Endometrial microvascular endothelial cells (primary cell): ENCODE data around the gene MTCL1. TPM values are rescaled to one million over a fixed set of nuclear protein-coding genes. Genes with fewer than 3 reads are reported as not detected.

ENCODE experiments used
- in situ Hi-C: cut with HindIII; loops from 2 replicates; pipeline ENCODE4 v1.10.0; 2017; ENCODE audit warnings: low sequenced_read_pairs, low pct_unique_long_range_greater_than_20kb; ENCODE audit errors: inconsistent ontology term
- total RNA-seq: library from RNA; depleted of rRNA; stranded (reverse); fragments of >200 nt; gene quantifications from one replicate; pipeline ENCODE4 v1.2.3, GENCODE V29; 2015; ENCODE audit errors: inconsistent ontology term

Gene MTCL1
- total RNA-seq, result 28.2 TPM

DNA sequence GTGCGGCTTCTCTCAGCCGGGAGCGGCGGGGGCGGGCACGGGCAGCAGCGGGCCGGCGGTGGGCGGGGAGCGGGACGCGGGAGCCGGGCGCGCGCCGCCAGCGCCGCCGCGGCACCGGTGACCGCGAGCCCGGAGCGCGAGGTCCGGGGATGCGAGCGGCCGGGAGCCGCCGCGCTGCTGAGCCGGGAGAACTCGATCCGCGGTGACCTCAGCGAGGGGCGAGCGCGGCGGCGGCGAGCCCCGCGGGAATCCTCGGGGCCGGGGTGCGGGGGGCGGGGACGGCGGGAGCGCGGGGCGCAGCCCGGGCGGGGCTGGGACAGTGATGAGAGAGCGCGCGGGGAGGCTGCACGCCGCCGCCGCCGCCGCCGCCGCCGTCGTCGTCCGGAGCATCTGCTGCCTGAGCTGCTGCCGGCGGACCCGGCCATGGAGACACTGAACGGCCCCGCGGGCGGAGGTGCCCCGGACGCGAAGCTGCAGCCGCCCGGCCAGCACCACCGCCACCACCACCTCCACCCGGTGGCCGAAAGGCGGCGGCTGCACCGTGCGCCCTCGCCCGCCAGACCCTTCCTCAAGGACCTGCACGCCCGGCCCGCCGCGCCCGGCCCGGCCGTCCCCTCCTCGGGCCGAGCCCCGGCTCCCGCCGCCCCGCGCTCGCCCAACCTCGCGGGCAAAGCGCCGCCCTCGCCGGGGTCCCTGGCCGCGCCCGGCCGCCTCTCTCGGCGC is at the start of gene MTCL1:
MTCL1 (plus strand) TSS at position 319 of the 723 bp plus-strand sequence; CDS start at position 424, 105 bp downstream.
- in situ Hi-C loops, result no loop called here

GRCh38 chr18:8656232-8656631 is 49.1 kb upstream of the MTCL1 start:
- in situ Hi-C loops, result no loop called here

- in situ Hi-C loops, result no loop called here
Observed at GRCh38 chr18:8657050-8657820, 48.1 kb upstream of the MTCL1 start.

DNA sequence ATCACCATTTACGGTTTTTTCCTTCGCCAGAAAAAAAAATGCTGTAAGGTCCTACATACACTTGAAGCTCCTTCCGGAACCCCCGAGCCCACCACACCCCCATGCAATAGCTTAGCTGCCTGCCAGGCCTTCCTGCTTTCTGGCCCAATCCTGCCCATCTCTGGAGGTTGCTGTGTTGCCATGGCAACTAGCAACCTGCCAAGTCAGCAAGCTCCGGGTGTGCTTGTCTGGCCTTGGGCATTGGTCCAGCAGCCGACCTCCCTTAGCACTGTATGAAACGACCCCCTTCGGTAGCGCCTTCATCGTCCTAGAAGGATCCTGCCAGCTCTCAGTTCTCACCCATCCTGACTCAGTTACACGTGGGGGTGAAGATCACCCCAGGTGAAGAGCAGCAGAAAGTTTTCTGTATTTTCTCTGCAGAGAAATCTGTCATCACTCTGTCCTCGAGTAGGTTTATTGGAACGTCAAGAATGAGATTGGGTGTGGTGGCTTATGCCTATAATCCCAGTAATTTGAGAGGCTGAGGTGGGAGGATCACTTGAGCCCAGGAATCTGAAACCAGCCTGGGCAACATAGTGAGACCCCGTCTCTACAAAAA is 47.4 kb upstream of the MTCL1 start:
- in situ Hi-C loops, result no loop called here

DNA sequence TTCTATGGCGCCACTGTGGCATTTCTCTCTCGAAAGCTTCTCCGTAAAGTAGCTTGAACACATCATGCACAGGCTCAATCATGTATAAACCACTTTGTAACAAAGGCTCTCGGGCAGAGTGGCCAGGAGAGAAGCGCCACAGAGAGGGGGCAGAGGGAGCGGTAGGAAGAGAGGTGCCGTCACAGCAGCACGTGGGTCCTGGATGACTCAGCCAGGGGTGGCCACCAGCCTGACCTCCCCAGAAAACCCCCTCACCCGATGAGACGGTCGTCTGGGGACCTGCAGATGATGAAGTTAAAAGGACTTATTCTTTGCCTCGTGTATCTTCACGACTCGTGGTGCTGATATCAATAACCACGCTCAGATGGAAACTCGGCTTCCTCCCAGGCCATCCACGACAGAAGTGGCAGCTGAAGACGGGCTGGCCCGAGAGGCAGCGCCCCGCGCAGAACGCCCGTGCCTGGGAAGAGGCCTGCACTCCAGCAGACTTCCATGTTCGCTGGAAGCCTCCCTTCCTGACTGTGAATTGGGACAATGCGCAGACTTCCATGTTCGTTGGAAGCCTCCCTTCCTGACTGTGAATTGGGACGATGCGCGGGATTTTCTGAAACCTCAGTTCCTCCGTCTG is 46.4 kb upstream of the MTCL1 start:
- in situ Hi-C loops, result no loop called here

DNA sequence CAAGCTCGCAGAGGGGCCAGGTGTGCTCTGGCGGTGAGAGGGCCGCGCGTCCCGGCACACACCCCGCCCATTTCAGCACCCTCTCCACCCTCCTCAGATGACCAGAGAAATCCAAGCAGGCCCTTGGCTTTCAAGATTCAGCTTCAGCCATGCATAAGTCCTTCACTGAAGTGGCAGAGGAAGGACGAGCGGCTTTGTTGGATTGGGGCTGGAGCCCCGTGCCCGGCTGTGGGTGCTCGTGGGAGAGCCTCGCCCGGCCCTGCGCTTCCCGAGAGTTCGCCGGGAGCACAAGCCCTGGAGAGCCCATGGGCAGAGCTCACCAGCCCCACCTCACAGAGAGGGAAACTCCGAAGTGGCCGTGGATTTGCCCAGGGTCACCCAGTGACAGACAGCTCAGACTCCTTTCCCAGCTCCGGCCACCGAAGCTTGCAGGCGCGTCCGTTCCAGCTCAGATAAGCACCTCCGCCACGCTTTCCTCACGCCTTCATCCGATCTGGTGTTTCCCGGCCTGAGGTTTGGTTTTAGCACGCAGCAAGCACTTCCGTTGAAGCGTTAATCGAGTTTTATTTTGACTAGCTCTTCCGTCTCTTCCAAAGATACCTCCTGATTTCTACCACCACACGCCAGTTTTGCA is 45.6 kb upstream of the MTCL1 start:
- in situ Hi-C loops, result no loop called here

DNA sequence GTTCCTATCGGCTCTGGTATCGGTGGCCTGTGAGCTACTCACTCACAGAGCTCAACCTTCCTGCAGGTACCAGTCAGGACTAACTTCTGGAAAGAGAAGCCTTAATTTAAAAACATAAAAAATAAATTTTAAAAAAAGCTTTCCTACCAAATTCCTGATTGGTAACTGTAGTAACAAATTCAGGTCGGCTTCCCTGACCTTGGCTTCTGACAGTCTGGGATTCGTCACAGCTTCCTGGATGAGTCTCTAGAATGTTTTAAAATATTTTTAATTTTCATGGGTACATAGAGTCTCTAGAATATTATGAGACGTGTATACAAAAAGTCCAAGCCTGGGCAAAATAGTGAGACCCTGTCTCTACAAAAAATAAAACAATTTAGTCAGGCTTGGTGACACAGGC is 45.0 kb upstream of the MTCL1 start:
- in situ Hi-C loops, result no loop called here

DNA sequence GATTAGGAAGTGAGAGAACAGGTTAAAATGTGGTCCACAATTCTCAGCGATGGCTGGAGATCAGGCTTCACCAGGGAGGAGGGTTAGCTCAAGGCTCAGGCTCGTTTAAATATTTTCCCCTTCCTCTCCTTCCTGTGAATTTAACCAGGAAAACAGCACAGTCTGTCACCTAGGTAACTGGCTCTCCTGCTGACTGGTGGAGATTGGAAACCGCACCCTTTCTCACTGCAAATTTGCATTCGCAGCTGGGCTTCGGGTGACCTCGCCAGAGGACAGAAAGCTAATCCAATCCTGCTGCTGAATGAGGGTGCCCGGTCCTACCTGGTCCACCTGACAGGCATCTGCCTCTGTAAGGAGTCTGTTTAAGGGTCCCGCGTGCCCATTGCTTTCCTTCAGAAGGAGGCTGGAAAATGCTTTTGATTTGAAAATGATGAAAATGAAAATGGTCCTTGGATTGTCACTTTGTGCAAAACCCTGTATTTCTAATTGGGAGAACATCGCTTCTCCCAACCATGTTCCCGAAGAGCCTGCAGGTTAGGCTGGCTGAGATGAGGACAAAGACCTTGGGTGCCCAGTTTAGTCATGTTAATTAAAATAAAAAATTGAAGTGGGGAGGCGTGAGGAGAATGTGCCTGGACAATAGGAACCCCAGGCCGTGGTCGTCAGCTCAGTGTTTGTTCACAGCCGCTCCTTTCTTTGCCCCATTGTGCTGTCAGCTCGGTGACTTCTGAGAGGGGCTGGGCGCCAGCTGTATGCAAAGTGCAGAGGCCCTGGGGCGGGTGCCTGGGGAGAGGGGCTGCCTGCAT is 43.4 kb upstream of the MTCL1 start:
- in situ Hi-C loops, result no loop called here

DNA sequence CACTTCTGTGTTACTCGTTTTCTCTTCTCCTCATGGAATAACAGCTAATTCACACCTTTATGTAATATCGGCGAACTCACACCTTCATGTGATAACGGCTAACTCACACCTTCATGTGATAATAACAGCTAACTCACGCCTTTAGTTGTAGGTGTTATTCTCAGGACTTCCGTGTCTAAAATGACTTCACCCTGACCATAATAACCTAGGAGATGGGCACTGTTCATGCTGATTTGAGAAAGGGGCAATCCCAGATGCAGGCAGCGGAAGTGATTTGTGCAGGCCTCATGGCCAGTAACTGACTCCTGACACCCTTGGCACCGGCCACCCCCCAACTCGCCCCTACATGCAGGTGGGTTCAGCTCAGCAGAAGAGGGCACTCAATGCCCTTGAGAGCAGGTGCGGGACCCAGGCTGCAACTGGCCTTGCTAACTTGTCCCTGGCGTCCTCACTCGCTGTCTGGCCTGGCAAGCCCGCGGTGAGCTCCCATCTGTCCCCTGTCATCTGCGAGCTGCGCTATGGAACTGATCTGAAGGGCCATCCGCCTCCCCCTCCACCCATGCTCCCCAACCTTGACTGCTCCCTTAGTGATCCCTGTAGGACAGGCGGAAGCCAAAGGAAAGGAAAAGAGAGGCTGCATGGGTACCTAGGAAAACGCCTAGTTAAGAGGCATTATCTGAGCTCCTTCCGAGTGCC is 42.6 kb upstream of the MTCL1 start:
- in situ Hi-C loops, result no loop called here

DNA sequence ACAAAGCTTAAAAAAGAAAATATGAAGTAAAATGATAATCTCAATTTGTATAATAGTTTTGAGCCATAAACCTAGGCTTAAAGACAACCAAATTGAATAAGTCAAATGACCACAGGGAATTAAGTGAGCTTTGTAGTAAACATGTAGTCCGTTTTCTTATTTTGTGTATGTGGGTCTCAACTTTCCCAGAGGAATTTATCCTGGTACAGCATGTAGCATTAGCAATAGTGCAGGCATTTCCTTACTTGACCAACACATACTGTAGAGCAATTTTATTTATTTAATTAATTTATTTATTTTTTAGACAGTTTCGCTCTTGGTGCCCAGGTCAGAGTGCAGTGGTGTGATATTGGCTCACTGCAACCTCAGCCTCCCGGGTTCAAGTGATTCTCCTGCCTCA is 37.5 kb upstream of the MTCL1 start:
- in situ Hi-C loops, result no loop called here

- in situ Hi-C loops, result no loop called here
Observed at GRCh38 chr18:8668381-8668780, 37.0 kb upstream of the MTCL1 start.

DNA sequence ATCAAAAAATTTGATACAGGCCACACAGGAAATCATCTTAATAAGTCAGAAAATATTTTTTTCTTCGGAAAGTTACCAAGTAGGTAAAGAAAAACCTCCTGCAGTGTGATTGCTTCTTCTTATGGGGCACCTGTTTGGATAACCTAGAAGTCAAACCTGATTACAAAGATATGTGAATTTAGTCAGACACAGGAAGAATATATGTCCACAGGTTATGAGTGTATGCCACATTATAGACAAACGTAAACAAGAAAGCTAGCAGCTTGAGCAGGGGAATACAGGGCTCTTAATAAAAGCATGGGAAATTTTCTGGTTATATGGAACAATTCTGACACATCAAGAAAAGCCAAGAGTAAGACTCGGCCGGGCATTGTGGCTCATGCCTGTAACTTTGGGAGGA is 35.8 kb upstream of the MTCL1 start:
- in situ Hi-C loops, result no loop called here

GRCh38 chr18:8673256-8674209 is 31.8 kb upstream of the MTCL1 start:
- in situ Hi-C loops, result no loop called here

DNA sequence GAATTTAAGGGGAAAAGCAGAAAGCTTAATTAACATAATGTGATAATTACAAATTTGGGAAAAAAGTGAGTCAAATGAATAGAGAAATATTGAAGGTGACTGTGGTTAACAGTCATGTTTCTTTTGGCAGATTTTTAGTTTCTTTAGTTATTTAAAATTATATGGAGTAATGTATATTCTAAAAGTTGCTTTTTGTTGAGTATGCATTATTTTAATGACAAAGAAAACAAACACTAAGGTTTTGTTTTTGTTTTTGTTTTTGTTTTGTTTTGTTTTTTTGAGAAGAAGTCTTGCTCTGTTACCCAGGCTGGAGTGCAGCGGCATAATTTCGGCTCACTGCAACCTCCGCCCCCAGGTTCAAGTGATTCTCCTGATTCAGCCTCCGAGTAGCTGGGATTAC is 30.3 kb upstream of the MTCL1 start:
- in situ Hi-C loops, result loop anchor here (25.0 kb wide), 1 partner anchor 112 kb away; no protein-coding TSS in a partner anchor

DNA sequence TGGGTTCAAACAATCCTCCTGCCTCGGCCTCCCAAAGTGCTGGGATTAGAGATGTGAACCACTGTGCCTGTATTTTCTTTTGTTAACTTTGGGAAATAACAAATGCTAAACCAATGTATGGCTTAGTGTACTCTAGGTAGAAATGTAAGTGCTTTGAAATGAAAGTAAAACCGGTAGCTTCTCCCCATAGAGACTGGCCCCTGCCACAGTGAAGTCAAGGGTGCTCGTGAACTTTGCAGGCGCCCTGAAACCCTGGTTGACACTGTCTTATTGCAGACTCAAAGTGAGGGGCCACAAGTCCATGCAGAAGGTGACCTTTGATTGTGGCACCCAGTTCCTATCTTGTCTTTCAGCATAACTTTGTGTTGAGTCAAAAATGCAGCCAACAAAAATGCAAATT is 24.2 kb upstream of the MTCL1 start:
- in situ Hi-C loops, result loop anchor here (25.0 kb wide), 1 partner anchor 106 kb away; no protein-coding TSS in a partner anchor

DNA sequence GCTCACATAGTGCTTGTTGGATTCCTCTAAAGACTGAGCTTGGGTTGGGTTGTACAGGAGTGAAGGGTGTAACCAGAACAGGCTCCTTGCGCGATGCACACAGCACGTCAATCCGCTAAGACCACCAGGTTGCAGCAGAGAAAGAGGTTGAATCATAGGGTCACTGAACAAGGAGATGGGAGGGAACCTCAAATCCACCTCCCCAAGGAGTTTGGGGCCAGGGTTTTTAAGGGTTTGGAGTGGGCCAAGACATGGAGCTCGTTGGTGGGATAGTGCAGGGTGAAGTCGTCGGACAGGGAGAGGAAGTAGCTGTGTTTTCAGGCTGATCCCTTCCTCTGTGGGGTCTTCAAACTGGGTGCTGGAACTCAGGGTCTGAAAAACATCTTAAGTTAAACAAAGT is 20.8 kb upstream of the MTCL1 start:
- in situ Hi-C loops, result loop anchor here (25.0 kb wide), 1 partner anchor 103 kb away; no protein-coding TSS in a partner anchor
